GM21825 (cell line): Measurements from ENCODE around the gene KLHDC1.
"Not testable (repeated sequence)": the region's sequence is repeated elsewhere in the genome, so short reads cannot be mapped to it uniquely, and the experiment has no call there.

Source experiments
- ATAC-seq: cut with Tn5 transposase; IDR thresholded peaks from one replicate; pipeline ENCODE4 v1.9.1; 2021; ENCODE audit warnings: mild to moderate bottlenecking, moderate library complexity; ENCODE audit not compliant: unreplicated experiment

KLHDC1 gene

GRCh38 chr14:49721733-49722435, 29.0 kb downstream of the KLHDC1 start:
- ATAC-seq, result not testable (repeated sequence)

DNA sequence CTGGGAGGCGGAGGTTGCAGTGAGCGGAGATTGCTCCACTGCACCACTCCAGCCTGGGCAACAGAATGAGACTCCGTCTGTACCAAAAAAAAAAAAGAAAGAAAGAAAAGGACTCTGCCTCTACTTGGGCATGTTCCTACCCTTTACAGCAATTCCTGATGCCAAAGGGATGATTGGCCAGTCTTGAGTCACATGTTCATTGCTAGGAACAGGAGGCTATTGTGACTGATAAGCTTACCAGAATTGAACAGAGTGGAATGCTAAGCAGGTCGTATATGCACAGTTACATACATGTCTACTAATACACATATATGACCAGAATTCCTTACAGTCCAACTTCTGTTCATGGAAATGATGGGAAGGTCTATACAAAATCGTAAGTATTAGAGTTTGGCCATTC, 34.3 kb downstream of the KLHDC1 start:
- ATAC-seq, result no peak

DNA sequence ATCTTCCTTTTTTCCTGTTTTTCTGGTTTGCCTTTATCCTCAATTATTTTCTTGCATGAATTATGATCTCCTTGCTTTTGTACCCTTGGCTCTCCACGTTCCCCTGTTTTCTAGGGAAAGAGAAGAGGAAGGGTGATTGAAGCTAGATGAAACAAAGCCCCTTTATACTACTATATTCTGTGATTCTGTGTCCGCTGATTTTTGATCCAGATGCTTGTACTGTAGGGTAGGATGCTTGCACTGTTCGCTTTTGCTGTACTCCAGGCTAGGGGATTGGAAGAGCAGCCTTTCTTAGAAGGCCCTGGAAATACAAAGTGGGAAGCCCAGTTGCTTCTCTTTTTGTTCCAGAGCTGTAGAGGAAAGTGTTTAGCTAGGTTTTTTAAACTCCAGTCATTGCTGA, 40.0 kb downstream of the KLHDC1 start:
- ATAC-seq, result no peak

DNA sequence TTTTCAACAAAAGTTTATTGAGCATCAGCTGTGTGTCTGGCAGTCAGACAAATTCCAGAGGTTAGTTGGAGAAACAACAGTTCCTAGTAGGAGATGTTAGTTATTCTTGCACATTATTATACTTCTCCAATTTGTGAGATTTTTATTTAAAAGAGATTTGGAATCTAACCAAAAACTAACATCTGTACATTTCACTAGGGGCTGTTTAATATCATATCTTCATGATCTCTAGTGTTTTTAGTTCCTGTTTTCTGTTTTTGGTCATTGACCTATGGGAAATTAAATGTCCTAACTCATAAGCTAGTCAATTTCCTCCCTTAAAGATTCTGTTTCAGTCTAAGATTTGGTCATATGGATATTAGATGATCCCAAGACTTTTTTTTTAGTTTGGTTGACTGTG, 40.9 kb downstream of the KLHDC1 start:
- no peak for ATAC-seq

DNA sequence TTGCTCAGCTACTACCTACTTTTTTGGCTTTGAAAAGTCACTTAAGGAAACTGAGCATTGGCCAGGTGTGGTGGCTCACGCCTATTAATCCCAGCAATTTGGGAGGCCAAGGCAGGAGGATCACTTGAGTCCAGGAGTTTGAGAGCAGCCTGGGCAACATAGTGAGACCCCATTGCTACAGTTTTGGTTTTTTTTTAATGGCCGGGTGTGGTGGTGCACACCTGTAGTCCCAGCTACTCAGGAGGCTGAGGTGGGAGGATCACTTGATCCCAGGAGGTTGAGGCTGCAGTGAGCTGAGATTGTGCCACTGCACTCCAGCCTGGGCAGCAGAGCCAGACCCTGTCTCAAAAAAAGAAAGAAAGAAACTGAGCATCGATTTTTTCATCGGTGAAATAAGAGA, 42.7 kb downstream of the KLHDC1 start:
- not testable (repeated sequence) for ATAC-seq

DNA sequence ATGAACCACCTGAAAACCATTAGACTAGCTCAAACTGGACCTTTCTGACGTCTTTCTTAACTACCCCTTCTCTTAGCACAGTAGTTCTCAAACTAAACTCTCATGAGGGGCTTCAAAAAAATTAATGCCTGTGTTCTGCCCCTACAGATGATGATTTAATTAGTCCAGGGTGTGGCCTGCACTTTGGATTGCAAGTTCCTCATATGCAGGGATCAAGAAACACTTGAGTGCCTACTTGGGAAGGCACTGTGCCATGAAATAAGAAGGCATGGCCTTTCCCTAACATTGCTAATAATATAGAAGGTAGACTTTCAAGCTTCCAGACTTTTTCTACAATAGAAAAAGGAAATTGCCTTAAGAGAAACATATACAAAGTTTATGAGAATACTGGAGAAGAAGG, 52.3 kb downstream of the KLHDC1 start:
- no peak for ATAC-seq

- ATAC-seq, result not testable (repeated sequence)
Observed at GRCh38 chr14:49746476-49746875, 53.6 kb downstream of the KLHDC1 start.

DNA sequence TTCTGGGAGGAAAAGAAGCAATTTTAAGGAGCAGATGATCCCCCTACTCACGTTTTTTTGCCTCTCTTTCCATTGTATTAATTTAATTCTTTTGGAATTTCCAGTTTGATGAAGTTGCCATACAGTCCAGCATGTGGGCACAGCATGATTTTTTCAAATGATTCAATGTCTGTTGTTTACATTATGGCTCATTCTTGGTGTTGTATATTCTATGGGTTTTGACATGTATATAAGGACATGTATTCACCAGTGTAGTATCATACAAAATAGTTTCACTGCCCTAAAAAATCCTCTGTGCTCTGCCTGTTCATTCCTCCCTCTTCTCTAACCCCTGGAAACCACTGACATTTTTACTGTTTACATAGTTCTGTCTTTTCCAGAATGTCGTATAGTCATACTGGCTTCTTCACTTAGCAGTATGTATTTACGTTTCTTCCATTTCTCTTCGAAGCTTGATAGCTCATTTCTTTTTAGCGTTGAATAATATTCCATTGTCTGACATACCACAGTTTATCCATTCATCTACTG, 61.7 kb downstream of the KLHDC1 start:
- no peak for ATAC-seq

DNA sequence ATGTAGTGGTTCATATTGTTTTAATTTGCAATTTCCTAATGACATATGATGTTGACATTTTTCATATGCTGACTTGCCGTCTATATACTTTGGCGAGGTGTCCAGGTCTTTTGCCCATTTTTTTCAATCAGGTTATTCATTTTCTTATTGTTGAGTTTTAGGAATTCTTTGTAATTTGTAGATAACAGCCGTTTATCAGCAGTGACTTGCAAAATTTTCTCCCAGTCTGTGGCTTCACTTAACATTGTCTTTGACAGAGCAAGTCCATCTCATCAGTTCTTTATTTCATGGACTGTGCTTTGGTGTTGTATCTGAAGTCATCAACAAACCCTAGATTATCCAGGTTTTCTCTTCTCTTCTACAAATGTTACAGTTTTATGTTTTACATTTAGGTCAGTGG, 62.5 kb downstream of the KLHDC1 start:
- ATAC-seq, result no peak

DNA sequence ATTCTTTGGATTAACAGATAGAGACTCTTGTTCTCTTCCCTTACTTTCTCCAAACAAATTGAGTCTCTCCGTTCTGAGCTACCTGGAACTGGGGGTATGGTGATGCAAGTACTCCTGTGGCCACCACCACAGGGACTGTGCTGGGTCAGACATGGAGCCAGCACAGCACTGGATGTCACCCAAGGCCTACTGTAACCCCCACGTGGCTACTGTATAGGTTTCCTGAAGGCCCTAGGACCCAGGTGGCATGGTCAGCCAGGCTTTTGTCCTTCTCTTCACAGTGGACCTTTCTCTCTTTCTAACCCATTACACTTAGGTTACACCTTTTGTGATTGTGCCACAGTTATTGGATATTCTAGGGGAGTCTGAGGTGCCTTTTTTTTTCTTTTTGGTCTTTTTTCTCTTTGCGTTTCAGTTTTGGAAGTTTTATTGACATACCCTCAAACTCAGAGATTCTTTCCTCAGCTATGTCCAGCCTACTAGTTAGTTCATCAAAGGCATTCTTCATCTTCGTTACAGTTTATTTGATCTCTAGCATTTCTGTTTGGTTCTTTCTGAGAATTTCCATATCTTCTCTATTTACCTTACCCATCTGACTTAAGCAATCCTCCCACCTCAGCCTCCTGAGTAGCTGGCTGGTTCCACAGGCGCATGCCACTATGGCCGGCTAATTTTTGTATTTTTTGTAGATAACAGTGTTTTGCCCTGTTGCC, 69.1 kb downstream of the KLHDC1 start:
- ATAC-seq, result no peak

GRCh38 chr14:49766839-49767238, 73.9 kb downstream of the KLHDC1 start:
- no peak for ATAC-seq

DNA sequence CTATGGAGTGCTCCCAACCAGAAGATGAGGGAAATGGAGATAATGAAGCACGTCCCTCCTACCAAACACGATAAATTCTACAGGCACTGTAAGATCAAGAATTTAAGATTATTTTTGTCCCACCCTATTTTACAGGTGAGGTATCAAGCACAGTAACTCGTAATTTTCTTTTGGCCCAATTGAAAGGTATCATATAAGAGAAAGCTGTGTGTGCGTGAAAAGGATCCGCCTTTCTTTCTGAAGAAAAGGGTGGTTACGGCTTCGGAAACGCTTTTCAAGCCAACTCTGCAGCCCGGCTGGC, 74.3 kb downstream of the KLHDC1 start:
- ATAC-seq, result no peak

GRCh38 chr14:49767571-49768300, 74.8 kb downstream of the KLHDC1 start, which contains the start of gene KLHDC2:
Gene KLHDC2 (plus strand): TSS chr14:49768153. CDS start chr14:49768469, 316 bp downstream.
- peak; percentile 95 for ATAC-seq

DNA sequence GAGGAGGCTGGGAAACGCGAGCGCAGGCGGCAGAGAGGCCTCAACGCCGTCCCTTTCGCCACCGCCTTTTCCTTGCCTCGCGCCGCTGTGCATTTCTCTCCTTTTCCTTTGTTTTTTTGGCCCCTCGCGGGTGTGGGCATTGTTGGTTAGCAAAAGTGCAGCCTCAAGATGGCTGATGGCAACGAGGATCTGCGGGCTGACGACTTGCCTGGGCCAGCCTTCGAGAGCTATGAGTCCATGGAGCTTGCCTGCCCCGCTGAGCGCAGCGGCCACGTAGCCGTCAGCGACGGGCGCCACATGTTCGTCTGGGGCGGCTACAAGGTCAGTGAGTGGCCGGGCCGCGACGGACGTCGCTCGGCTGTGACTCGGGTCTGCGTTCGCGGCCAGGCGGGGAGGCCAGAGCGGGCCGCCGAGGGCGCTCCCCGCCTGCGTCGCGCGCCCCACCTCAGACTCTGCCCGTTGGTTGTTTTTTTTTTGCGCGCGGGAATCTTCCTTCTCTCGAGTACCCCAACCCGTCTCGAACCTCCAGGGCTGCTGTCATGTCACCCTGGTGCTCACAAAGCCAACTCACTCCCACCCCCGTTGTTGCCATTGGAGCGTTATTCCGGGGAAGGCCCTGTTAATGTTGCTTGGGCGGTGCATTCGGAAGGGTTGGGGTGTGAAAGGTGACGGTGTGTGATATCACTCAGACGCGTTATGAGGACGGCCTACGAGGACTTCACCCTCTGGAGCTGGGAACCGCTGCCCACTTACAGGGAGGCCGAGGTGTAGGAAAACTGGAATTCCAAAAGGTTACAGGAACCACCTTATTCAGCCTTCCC, 75.6 kb downstream of the KLHDC1 start:
- peak; percentile 29 for ATAC-seq

GRCh38 chr14:49769171-49769570, 76.3 kb downstream of the KLHDC1 start:
- ATAC-seq, result no peak

DNA sequence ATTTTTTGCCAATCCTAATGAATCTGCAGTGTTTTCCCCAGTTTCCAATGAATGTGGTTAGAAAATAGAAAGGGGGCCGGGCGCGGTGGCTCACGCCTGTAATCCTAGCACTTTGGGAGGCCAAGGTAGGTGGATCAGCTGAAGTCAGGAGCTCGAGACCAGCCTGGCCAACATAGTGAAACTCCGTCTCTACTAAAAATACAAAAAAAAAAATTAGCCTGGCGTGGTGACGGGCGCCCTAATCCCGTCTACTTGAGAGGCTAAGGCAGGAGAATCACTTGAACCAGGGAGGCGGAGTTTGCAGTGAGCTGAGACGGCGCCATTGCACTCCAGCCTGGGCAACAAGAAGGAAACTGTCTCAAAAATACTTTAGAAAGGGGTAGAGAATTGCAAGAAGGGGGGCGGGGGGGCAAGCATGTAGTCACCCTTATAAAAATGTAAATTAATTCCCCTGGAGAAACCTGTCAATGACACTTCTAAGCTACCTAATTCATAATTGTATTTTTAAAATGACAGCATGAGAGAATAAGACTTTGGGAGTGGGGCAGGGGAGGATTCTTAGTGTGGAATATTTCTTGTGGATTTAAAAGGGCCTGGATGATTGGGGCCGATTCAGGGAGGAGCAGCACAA, 76.8 kb downstream of the KLHDC1 start:
- ATAC-seq, result no peak

- ATAC-seq, result no peak
Observed at GRCh38 chr14:49770212-49770817, 77.4 kb downstream of the KLHDC1 start.

DNA sequence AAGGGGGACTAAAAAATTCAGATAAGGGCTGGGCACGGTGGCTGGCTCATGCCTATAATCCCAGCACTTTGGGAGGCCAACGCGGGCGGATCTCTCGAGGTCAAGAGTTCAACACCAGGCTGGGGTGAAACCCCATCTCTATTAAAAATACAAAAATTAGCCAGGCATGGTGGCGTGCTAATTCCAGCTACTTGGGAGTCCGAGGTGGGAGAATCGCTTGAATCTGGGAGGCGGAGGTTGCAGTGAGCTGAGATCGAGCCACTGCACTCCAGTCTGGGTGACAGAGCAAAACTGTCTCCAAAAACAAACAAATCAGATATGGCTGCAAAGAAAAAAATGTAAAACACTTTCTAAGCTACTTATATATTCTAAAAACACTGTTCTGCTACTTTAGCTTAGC, 78.8 kb downstream of the KLHDC1 start:
- ATAC-seq, result not testable (repeated sequence)

DNA sequence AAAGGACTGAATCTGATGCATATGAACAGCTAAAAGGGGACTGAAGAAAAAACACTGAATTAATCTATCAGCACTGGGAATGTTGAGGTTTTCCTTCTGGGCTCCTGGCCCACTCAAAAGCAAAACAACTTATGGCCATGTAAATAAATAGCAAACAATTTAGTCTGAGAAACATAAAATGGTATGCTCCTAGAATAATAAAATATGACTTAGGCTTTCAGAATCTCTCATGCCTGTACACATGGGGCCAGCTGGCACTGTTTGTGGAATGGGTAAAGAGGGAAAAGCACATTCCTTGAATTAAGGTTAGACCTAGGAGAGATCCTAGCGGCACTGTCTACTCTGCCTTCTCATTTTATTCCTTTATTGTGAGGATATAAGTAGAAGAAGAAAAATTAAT, 81.2 kb downstream of the KLHDC1 start:
- no peak for ATAC-seq

- ATAC-seq, result no peak
Observed at GRCh38 chr14:49778421-49778820, 85.5 kb downstream of the KLHDC1 start.
